ENCODE results near the gene LGALS8. TPM values are rescaled to one million over a fixed set of nuclear protein-coding genes. Genes with fewer than 3 reads are reported as not detected.

Gene LGALS8
- total and polyA plus RNA-seq, 8 donors: 18.5 to 55.1 (median 27.2) TPM

GRCh38 chr1:236494082-236494481, 29.7 kb upstream of the LGALS8 start:
- no peak for TF ChIP-seq CTCF (IDR thresholded peaks at IDR 0.05)
- intact Hi-C loops (cut with DNase I): no loop called here
- Histone ChIP-seq H3K4me3 (no peak overlapping the region), H3K4me1 (peaks cover 0 to 4% (median 0%) of the 10 kb centered on the region in 3 donors), H3K36me3 (no peaks in the 10 kb centered on the region), H3K27ac (no peak overlapping the region), H3K27me3 (no peaks in the 10 kb centered on the region), H3K9me3 (no peaks in the 10 kb centered on the region)
- no peak for DNase-seq
- no peak for FAIRE-seq
- 90 to 96% methylated on average over 11 of the region's 11 CpGs for WGBS, 2 donors
- no peak for ATAC-seq

- H3K27me3 ChIP-seq: no peaks in the 10 kb centered on the region
- TF ChIP-seq CTCF (IDR thresholded peaks at IDR 0.05): no peak
- H3K9me3 ChIP-seq: no peaks in the 10 kb centered on the region
- ATAC-seq (peak in 1 of 4 donors; percentile 6), FAIRE-seq (no peak), DNase-seq (no peak)
- no peak overlapping the region for H3K4me3 ChIP-seq
- intact Hi-C loops (cut with DNase I): no loop called here
- no peak overlapping the region for H3K27ac ChIP-seq
- H3K4me1 ChIP-seq: peaks cover 0 to 4% (median 0%) of the 10 kb centered on the region in 3 donors
- H3K36me3 ChIP-seq: no peaks in the 10 kb centered on the region
- 52 to 54% methylated on average over 10 of the region's 10 CpGs for WGBS, 2 donors
Observed at GRCh38 chr1:236494586-236495466, 29.0 kb upstream of the LGALS8 start.

GRCh38 chr1:236495467-236496112, 28.2 kb upstream of the LGALS8 start:
- intact Hi-C loops (cut with DNase I): no loop called here
- 69 to 71% methylated on average over 7 to 11 of the region's 11 CpGs for whole genome bisulfite sequencing, 2 donors

GRCh38 chr1:236497908-236498307, 25.9 kb upstream of the LGALS8 start:
- Histone ChIP-seq H3K27me3 (no peaks in the 10 kb centered on the region), H3K27ac (no peak overlapping the region), H3K9me3 (no peaks in the 10 kb centered on the region), H3K4me3 (no peak overlapping the region), H3K36me3 (no peaks in the 10 kb centered on the region), H3K4me1 (no peaks in the 10 kb centered on the region)
- intact Hi-C loops (cut with DNase I): no loop called here
- FAIRE-seq: no peak
- no peak for ATAC-seq
- TF ChIP-seq CTCF (IDR thresholded peaks at IDR 0.05): no peak
- WGBS, 2 donors: 78 to 82% methylated on average over 6 of the region's 6 CpGs
- DNase-seq: no peak

More at GRCh38 chr1:236495467-236496112, 28.2 kb upstream of the LGALS8 start:
- FAIRE-seq: no peak
- H3K4me1 ChIP-seq: no peaks in the 10 kb centered on the region
- no peak for DNase-seq
- H3K4me3 ChIP-seq: no peak overlapping the region
- no peaks in the 10 kb centered on the region for H3K36me3 ChIP-seq
- no peaks in the 10 kb centered on the region for H3K9me3 ChIP-seq
- H3K27me3 ChIP-seq: no peaks in the 10 kb centered on the region
- peak in 1 of 4 donors; percentile 14 for ATAC-seq
- H3K27ac ChIP-seq: no peak overlapping the region
- no peak for TF ChIP-seq CTCF (IDR thresholded peaks at IDR 0.05)

Data from pancreas (tissue), 10 donors.